Lower leg skin (tissue), 3 donors: ENCODE results near the gene PARP11.

Experiments used
- CTCF ChIP-seq, 3 donors: fragments of 450-650 bp; IDR thresholded peaks; one replicate each; pipeline ENCODE4 v1.5.1; 2016; ENCODE audit warnings: antibody characterized with exemption in 3 of 3, mild to moderate bottlenecking in 3 of 3, moderate library complexity in 2 of 3
- POLR2A ChIP-seq, 2 donors: fragments of 450-650 bp; IDR thresholded peaks; one replicate each; pipeline ENCODE4 v1.6.1; 2016 to 2017; ENCODE audit warnings: antibody characterized with exemption in 2 of 2, mild to moderate bottlenecking in 1 of 2, moderate library complexity in 1 of 2

- no peak for TF ChIP-seq CTCF (IDR thresholded peaks at IDR 0.05)
- no peak for TF ChIP-seq POLR2A (IDR thresholded peaks at IDR 0.05)
Observed at GRCh38 chr12:3882406-3882805, 9.2 kb upstream of the PARP11 start.
